ENCODE data around the gene ATMIN.

DNA sequence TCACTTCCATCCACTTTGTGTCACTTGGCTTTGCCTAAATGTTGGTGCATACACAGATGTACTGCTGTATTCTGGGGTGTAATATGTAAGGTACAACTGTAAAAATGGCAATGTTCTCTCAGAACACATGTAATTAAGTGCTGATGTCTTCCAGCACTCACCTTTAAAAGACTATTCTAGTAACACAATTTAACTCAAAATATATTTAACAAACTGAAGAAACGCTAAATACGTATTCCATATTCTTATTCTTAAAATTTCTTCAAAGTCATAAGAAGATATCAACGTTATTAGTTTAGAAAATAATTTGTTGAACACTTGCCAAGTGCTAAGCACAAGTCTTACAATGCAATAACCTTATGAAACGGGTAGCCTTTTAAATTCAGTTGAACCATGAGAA is 32.6 kb upstream of the ATMIN start:
- TF ChIP-seq POLR2A (IDR thresholded peaks at IDR 0.05) = no peak
- TF ChIP-seq, protein P1, sequence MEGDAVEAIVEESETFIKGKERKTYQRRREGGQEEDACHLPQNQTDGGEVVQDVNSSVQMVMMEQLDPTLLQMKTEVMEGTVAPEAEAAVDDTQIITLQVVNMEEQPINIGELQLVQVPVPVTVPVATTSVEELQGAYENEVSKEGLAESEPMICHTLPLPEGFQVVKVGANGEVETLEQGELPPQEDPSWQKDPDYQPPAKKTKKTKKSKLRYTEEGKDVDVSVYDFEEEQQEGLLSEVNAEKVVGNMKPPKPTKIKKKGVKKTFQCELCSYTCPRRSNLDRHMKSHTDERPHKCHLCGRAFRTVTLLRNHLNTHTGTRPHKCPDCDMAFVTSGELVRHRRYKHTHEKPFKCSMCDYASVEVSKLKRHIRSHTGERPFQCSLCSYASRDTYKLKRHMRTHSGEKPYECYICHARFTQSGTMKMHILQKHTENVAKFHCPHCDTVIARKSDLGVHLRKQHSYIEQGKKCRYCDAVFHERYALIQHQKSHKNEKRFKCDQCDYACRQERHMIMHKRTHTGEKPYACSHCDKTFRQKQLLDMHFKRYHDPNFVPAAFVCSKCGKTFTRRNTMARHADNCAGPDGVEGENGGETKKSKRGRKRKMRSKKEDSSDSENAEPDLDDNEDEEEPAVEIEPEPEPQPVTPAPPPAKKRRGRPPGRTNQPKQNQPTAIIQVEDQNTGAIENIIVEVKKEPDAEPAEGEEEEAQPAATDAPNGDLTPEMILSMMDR (IDR thresholded peaks at IDR 0.05) = no peak

Measured in suprapubic skin (tissue), 3 donors.